Peyer's patch (tissue), 4 donors: Measurements from ENCODE around the gene STX12.
"Not testable (repeated sequence)": the region's sequence is repeated elsewhere in the genome, so short reads cannot be mapped to it uniquely, and the experiment has no call there.

Source experiments
- POLR2A ChIP-seq, 2 donors: fragments of 450-650 bp; IDR thresholded peaks; one replicate each; pipeline ENCODE4 v1.5.1; 2017; ENCODE audit warnings: antibody characterized with exemption in 2 of 2, mild to moderate bottlenecking in 2 of 2, moderate library complexity in 2 of 2
- TF ChIP-seq, protein P1 (sequence below), 6 experiments: fragments of 450-650 bp in 4 of 6; fragments of 200-600 bp in 2 of 6; sonication (generic) in 1 of 6; IDR thresholded peaks; one replicate each; pipeline ENCODE4 v1.5.1; 2017 to 2019; ENCODE audit warnings: antibody characterized with exemption in 6 of 6, mild to moderate bottlenecking in 3 of 6, moderate library complexity in 1 of 6

- not testable (repeated sequence) for TF ChIP-seq POLR2A (IDR thresholded peaks at IDR 0.05)
- TF ChIP-seq, protein P1, sequence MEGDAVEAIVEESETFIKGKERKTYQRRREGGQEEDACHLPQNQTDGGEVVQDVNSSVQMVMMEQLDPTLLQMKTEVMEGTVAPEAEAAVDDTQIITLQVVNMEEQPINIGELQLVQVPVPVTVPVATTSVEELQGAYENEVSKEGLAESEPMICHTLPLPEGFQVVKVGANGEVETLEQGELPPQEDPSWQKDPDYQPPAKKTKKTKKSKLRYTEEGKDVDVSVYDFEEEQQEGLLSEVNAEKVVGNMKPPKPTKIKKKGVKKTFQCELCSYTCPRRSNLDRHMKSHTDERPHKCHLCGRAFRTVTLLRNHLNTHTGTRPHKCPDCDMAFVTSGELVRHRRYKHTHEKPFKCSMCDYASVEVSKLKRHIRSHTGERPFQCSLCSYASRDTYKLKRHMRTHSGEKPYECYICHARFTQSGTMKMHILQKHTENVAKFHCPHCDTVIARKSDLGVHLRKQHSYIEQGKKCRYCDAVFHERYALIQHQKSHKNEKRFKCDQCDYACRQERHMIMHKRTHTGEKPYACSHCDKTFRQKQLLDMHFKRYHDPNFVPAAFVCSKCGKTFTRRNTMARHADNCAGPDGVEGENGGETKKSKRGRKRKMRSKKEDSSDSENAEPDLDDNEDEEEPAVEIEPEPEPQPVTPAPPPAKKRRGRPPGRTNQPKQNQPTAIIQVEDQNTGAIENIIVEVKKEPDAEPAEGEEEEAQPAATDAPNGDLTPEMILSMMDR (IDR thresholded peaks at IDR 0.05): not testable (repeated sequence)
Observed at GRCh38 chr1:27829339-27829960, 56.4 kb downstream of the STX12 start.
